MCF 10A (cell line): Measurements from ENCODE around the gene ATL2. TPM values are rescaled to one million over a fixed set of nuclear protein-coding genes. Genes with fewer than 3 reads are reported as not detected.
"Not testable (repeated sequence)": the region's sequence is repeated elsewhere in the genome, so short reads cannot be mapped to it uniquely, and the experiment has no call there.

Experiments used
- BruUV-seq: library from RNA; stranded (reverse); fragments of 400-500 nt; replicated peaks from 2 replicates; lab custom pipeline; 2021; lab: Mats Ljungman, UMichigan
- CTCF ChIA-PET: fragments of 300-600 bp; sonication (Branson Sonifier 250); formaldehyde crosslinking; extraction: SDS; loops from one replicate; lab custom pipeline; 2021; ENCODE audit warnings: antibody characterized with exemption, inconsistent platforms; lab: Yijun Ruan, JAX
- POLR2A ChIA-PET: fragments of 300-600, 350-650 bp; sonication (Branson Sonifier 250); formaldehyde crosslinking; extraction: SDS; loops from one replicate; lab custom pipeline; 2020; ENCODE audit warnings: antibody characterized with exemption, inconsistent platforms; lab: Yijun Ruan, JAX
- DNase-seq: peaks from one replicate; pipeline ENCODE4 v3.0.0-alpha.2; 2018; ENCODE audit not compliant: unreplicated experiment
- H3K27ac Mint-ChIP-seq: one replicate; pipeline ENCODE4 v1.8.0; 2022; ENCODE audit warnings: mild to moderate bottlenecking, low read depth, mixed read lengths; ENCODE audit not compliant: unreplicated experiment
- H3K27me3 Mint-ChIP-seq: one replicate; pipeline ENCODE4 v1.8.0; 2022; ENCODE audit warnings: mixed read lengths; ENCODE audit not compliant: insufficient read depth, unreplicated experiment
- H3K36me3 Mint-ChIP-seq: one replicate; pipeline ENCODE4 v1.8.0; 2022; ENCODE audit warnings: mild to moderate bottlenecking, moderate library complexity, mixed read lengths; ENCODE audit not compliant: insufficient read depth, unreplicated experiment
- H3K4me1 Mint-ChIP-seq: one replicate; pipeline ENCODE4 v1.8.0; 2022; ENCODE audit warnings: mixed read lengths; ENCODE audit not compliant: insufficient read depth, unreplicated experiment
- H3K4me3 Mint-ChIP-seq: one replicate; pipeline ENCODE4 v1.8.0; 2022; ENCODE audit warnings: mild to moderate bottlenecking, moderate library complexity, mixed read lengths; ENCODE audit not compliant: unreplicated experiment
- H3K9me3 Mint-ChIP-seq: one replicate; pipeline ENCODE4 v1.8.0; 2022; ENCODE audit warnings: mixed read lengths; ENCODE audit not compliant: unreplicated experiment
- CTCF ChIP-seq: fragments of 200-600 bp; IDR thresholded peaks from one replicate; pipeline ENCODE4 v1.8.0; 2022; ENCODE audit warnings: antibody characterized with exemption, mild to moderate bottlenecking; ENCODE audit not compliant: unreplicated experiment
- intact Hi-C: fragments of 100-400 bp; cut with micrococcal nuclease; formaldehyde crosslinking; loops from 2 replicates; pipeline ENCODE4 v1.14.1; 2022
- total RNA-seq: library from RNA; stranded (reverse); gene quantifications from 2 replicates; pipeline ENCODE4 v1.2.3, GENCODE V29; 2022

Gene ATL2
- total RNA-seq, 1 experiment from 2014 or later, result 54.2 TPM

DNA sequence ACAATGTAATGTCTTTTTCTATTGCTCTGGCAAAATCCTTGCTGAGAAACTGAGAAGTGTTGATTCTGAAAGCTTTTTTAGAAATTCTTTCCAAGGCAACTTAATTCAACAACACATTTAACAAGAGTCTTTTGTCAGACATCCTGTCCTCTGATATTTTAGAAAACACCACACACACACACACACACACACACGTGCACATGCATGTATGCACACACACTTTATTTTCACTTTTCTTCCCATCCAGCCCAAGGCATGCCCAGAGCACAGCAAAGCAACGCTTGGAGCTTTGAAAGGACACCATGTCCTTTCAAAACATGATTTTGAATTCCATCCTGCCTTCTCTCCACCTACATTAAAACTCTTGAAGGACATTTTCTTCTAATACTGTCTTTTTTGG is 116.1 kb downstream of the ATL2 start:
- POLR2A ChIA-PET, result no interaction called here
- DNase-seq, result no peak
- intact Hi-C loops, result no loop called here
- Mint-ChIP-seq H3K9me3 (no peaks in the 10 kb centered on the region), H3K36me3 (no peaks in the 10 kb centered on the region), H3K27ac (no peak overlapping the region), H3K4me1 (no peaks in the 10 kb centered on the region), H3K27me3 (no peaks in the 10 kb centered on the region), H3K4me3 (no peak overlapping the region)
- BruUV-seq, result no TSS peak
- TF ChIP-seq CTCF, result no peak
- CTCF ChIA-PET, result no interaction called here

DNA sequence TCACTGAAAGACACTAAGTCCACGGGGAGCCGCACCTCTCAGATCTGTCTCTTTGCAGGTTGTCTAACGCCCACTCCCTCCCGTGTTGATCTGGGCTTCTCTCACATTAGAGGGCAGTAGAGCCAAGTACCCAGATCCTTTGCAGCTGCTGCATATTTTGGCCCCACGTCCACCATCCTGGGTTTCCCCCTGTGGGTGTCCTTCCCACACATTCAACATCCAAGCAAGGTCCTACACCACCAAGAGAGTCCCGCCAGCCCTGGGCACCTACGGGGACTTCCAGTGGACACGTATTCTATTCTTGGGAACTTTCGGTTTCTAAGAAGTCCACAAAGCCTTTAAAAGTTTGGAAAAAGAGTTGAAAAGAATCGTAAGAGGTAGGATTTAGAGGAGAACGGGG is 116.6 kb downstream of the ATL2 start:
- Mint-ChIP-seq H3K27me3 (no peaks in the 10 kb centered on the region), H3K27ac (no peak overlapping the region), H3K36me3 (no peaks in the 10 kb centered on the region), H3K9me3 (no peaks in the 10 kb centered on the region), H3K4me1 (no peaks in the 10 kb centered on the region), H3K4me3 (no peak overlapping the region)
- ChIA-PET CTCF (no interaction called here), POLR2A (interaction anchor here (1.0 kb wide), 1 partner anchor 23 kb away, joined by 3 read pairs; no protein-coding TSS in a partner anchor)
- no peak for TF ChIP-seq CTCF
- DNase-seq, result no peak
- no TSS peak for BruUV-seq
- intact Hi-C loops, result no loop called here

- ChIA-PET POLR2A (interaction anchor here (1.1 kb wide), 1 partner anchor 14 kb away, joined by 5 read pairs; no protein-coding TSS in a partner anchor), CTCF (interaction anchor here (0.7 kb wide), 2 partner anchors 265 to 730 kb away, joined by 3 to 7 read pairs; no protein-coding TSS in a partner anchor)
- intact Hi-C loops, result no loop called here
- Mint-ChIP-seq H3K36me3 (no peaks in the 10 kb centered on the region), H3K4me1 (no peaks in the 10 kb centered on the region), H3K27me3 (no peaks in the 10 kb centered on the region), H3K4me3 (no peak overlapping the region), H3K27ac (no peak overlapping the region), H3K9me3 (no peaks in the 10 kb centered on the region)
- TF ChIP-seq CTCF, result no peak
- BruUV-seq, result no TSS peak
- no peak for DNase-seq
Observed at GRCh38 chr2:38259311-38259710, 117.8 kb downstream of the ATL2 start.

DNA sequence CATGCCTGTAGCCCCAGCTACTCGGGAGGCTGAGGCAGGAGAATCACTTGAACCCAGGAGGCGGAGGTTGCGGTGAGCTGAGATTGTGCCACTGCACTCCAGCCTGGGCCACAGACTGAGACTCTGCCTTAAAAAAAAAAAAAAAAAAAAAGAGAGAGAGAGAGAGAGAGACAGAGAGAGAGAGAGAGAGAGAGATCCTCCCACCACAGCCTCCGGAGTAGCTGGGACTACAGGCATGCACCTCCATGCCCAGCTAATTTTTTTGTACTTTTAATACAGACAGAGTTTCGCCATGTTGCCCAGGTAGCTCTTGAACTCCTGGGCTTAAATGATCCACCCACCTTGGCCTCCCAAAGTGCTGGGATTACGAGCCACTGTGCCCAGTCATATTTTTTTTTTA is 119.4 kb downstream of the ATL2 start:
- H3K27ac Mint-ChIP-seq, H3K4me1 Mint-ChIP-seq, H3K36me3 Mint-ChIP-seq, H3K27me3 Mint-ChIP-seq, H3K4me3 Mint-ChIP-seq, BruUV-seq, intact Hi-C loops, H3K9me3 Mint-ChIP-seq, POLR2A ChIA-PET, DNase-seq: not testable (repeated sequence)
- CTCF ChIA-PET, result interaction anchor here (0.6 to 0.7 kb wide), 3 partner anchors 8 to 25 kb away, joined by 3 to 5 read pairs (median 3); no protein-coding TSS in a partner anchor

GRCh38 chr2:38256610-38257009 is 120.5 kb downstream of the ATL2 start:
- Mint-ChIP-seq H3K4me1 (no peaks in the 10 kb centered on the region), H3K4me3 (no peak overlapping the region), H3K27me3 (no peaks in the 10 kb centered on the region), H3K27ac (no peak overlapping the region), H3K9me3 (no peaks in the 10 kb centered on the region), H3K36me3 (no peaks in the 10 kb centered on the region)
- CTCF ChIA-PET, result no interaction called here
- intact Hi-C loops, result no loop called here
- BruUV-seq, result no TSS peak
- POLR2A ChIA-PET, result no interaction called here
- TF ChIP-seq CTCF, result no peak
- no peak for DNase-seq
